Measurements from ENCODE around the gene PAN3.
A peak's percentile ranks its signal among the peaks of the same experiment; 100 is the strongest.
"Not testable (repeated sequence)": the region's sequence is repeated elsewhere in the genome, so short reads cannot be mapped to it uniquely, and the experiment has no call there.

The PAN3 gene

GRCh38 chr13:28138756-28139470 lies 568 bp downstream of the PAN3 start:
- peak; percentile 76 for DNase-seq

DNA sequence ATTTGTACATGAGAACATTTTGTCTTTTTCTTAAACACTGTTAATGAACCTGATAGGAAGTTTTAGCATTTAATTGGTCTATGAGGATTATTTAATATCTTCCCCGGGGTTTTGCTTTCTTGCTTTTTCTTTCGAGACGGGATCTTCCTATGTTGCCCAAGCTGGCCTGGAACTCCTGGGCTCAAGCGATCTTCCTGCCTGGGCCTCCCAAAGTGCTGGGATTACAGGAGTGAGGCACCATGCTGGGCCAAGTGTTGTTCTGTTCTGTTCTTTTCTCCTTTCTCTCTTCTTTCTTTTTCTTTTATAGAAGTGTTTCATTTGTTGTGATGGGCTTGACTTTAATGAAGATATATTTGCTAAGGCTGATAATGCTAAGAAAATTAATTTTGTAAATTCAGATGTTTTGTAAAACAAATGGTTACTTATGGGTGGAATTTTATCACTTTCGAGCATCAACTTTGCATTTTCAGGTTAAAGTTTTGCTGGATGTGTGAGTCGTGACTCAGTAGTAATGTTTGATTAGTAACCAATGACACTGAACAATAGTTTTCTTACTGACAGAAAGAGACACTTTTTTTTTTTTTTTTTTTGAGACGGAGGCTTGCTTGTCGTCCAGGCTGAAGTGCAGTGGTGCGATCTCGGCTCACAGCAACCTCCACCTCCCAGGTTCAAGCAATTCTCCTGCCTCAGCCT lies 2.2 kb downstream of the PAN3 start:
- DNase-seq: no peak

DNA sequence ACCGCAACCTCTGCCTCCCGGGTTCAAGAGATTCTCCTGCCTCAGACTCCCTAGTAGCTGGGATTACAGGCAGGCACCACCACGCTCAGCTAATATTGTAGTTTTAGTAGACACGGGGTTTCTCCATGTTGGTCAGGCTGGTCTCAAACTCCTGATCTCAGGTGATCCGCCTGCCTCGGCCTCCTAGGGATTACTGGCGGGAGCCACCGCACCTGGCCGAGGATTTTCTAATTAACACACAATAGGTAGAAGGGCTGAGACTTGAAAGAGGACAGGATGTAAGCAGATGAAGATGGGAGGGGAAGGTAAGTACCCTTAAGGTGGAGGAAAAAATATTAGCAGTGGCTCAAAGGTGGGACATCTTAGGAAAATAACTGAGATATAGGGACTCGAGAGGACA lies 3.2 kb downstream of the PAN3 start:
- not testable (repeated sequence) for DNase-seq

DNA sequence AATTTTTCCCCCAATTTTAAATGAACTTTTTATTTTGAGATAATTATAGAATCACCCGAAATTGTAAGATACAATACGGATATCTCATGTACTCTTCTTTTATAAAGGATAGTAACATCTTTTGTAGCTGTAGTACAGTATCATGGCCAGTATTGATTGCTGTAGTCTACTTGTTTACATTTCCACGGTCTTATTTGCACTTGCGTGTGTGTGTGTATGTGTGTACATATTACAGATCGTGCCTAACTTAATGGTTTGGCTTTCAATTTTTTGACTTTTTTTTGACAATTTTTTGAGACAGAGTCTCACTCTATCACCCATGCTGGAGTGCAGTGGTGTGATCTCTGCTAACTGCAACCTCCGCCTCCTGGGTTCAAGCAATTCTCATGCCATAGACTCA lies 6.7 kb downstream of the PAN3 start:
- peak; percentile 14 for DNase-seq

- no peak for DNase-seq
Observed at GRCh38 chr13:28147495-28147894, 9.2 kb downstream of the PAN3 start.

DNA sequence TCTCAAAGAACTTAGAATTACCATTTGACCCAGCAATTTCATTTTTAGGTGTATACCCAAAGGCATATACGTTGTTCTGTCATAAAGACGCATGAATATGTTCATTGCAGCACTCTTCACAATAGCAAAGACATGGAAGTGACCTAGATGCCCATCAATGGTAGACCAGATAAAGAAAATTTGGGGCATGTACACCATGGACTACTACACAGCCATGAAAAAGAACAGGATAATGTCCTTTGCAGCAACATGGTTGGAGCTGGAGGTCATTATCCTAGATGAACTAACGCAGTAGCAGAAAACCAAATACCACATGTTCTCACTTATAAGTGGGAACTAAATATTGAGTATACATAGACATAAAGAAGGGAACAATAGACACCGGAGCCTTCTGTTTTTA lies 20.7 kb downstream of the PAN3 start:
- no peak for DNase-seq

GRCh38 chr13:28161370-28161769 lies 23.0 kb downstream of the PAN3 start:
- no peak for DNase-seq

DNA sequence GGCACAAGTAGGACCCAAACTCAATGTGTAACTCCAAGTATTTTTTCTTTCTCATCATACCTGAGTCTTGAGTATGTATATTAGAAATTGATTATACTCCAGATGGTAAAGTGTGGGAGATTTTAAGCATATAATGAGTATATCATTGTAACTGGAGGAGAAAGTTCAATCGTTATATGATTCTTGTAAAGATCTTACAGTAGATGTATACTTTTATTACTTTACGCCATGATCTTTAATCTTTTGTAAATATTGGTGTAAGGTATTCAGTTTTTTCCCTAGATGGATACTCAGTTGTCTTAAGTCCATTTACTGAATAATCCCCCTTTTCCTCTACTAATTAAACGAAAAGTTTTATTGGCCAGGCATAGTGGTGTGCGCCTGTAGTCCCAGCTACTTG lies 25.2 kb downstream of the PAN3 start:
- no peak for DNase-seq

- DNase-seq: no peak
Observed at GRCh38 chr13:28166257-28166656, 27.9 kb downstream of the PAN3 start.

GRCh38 chr13:28171266-28171665 lies 32.9 kb downstream of the PAN3 start:
- DNase-seq: no peak

GRCh38 chr13:28172947-28173346 lies 34.6 kb downstream of the PAN3 start:
- no peak for DNase-seq

DNA sequence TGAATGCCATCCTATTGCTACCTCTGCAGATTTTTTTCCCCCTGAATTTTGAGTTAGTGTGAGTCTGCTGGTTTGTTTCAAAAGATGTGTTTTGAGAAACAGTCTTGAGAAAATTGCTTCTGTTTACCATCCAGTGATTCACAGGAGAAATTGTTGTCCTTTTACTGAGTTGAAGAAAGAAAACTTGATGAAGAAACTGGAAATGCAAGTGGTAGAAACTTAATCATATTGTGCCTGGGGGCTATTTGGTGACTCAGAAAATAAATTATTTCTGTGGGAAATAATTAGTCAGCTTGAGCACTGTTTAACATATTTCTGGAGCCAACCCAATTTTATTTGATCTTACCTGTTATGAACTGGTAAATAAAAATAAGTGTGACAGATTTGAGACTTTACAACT lies 35.4 kb downstream of the PAN3 start:
- no peak for DNase-seq

GRCh38 chr13:28177327-28177726 lies 39.0 kb downstream of the PAN3 start:
- DNase-seq: no peak

DNA sequence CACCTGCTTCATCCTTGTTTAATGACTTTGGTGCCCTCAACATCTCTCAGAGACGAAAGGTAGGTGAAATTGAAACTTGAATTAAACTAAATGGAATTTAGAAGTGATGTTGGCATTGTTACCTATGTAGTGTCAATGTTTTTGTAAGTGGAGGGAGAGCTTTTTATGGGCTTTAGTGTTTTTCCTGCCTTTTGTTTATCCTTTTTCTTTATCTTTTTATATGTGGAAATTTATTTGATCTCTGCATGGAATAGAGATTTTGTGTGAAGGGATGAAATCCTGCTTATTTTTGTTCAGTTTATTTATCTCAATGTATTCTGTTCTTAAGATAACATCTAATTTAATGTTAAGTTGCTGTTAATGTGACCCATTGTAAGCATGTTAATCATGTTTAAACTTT lies 39.5 kb downstream of the PAN3 start:
- DNase-seq: no peak

DNA sequence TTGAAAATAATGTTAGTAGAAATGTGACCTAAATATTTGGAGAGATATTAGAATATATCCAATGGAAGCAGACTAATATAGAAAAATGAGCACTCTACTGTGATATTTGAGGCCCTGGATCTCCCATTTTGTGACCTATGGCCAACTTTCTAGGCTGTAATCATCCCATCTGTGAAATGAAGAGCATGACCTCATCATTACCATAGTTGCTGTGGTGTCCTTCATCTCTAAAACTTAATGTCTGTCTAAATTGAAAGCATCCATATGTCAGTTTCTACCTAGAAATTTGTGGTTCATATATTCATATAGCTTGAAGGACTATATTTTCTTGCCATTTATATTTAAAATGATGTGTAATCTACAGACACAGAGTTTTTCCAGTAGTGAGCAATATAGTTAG lies 41.6 kb downstream of the PAN3 start:
- DNase-seq: no peak

DNA sequence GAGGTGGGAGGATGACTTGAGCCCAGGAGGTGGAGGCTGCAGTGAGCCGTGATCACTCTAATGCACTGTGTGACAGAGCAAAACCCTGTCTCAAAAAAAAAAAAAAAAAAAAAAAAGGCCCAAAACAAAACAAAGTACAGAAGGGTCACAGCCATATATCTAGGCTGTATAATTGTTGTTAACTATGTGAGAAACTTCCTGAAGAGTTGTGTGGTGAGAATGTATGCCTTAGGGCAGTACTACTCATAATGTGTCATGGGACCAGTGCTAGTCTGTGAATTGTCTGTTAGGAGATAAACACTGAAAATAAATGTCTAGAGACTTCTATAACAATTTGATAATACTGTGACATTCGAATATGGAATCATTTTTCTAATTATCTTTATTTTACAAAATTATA lies 43.1 kb downstream of the PAN3 start:
- DNase-seq: no peak

DNA sequence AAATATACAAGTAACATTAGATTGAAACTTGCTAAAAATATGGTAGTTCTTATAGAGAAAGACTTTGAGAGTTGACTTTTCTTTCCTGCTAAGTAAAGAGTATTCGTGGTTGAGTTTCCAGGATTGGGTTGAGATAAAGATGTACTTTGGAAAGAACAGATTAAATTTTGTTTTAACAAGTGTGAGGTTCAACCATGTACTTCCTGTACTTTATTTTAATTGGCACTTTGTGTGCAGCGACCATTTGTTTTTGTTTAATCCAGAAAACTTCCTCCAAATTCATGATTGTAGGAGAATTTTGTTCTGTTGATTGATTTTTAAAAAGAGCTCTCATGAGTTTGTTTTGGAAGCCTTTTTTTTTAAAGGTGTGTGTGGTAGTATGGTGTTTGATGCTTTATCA lies 46.9 kb downstream of the PAN3 start:
- no peak for DNase-seq

DNA sequence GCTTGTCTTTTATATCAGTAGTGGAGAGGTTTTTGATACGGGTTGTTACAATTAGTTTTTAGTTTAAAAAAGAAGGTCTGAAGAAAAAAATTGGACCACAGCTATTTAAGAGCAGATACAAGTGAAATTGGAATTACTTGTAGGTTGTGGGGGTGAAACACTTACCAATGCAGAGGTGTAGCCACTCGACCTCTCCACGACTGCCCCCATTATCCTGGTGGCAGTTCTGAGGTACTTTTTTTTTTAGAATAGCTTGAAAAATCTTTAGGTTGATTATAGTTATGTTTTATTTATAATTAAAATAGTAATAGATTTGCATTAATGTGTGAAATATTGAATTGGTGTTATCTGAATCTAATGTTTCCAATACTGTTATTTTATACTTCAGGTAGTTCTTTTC lies 60.7 kb downstream of the PAN3 start:
- no peak for DNase-seq

- peak; percentile 72 for DNase-seq
Observed at GRCh38 chr13:28204043-28204442, 65.7 kb downstream of the PAN3 start.

GRCh38 chr13:28204690-28205443 lies 66.5 kb downstream of the PAN3 start:
- no peak for DNase-seq

- DNase-seq: no peak
Observed at GRCh38 chr13:28218679-28219078, 80.3 kb downstream of the PAN3 start.

DNA sequence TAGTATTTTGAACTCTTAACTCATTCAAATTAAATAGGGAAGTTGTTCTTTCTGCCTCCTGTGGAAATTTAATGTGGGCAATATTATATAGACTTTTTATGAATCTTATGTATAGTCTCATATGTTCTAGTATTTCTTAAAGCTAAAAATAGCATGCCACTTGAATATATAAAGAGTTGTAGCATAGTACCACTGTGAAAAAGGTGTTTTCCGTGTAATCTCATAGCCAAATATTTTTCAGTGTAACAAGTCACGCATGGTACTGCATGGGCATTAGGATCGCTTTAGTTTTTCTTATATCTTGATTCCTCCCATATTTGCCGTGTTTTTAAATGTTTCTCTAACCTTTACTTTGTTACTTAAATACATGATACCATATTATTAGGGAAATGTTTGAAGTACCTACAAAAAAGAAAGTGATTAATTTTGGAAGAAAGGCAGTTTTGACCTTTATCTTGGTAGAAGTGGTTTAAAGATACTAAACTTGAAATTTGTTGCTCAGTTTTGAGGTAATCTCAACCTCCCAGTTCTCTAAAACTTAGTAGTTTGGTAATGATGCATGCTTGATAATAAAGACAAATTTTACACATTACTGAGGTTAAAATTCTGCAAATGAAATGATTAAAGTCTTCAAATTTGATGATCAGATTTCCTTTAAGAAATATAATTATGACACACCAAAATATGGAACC lies 81.2 kb downstream of the PAN3 start:
- no peak for DNase-seq

GRCh38 chr13:28220166-28220565 lies 81.8 kb downstream of the PAN3 start:
- DNase-seq: no peak
